GM12892 (cell line): ENCODE measurements around the gene AKT1S1.

Experiments used
- DNase-seq: peaks from one replicate; pipeline ENCODE4 v3.0.0; 2011; ENCODE audit not compliant: insufficient read length
- FAIRE-seq: peaks from 2 replicates; lab custom pipeline; 2011; peaks lifted over from hg19 to GRCh38; lab: Jason Lieb, UNC
- POLR2A ChIP-seq: IDR thresholded peaks from 2 replicates; pipeline ENCODE4 v1.6.1; 2011; ENCODE audit warnings: low read depth, low read length, control low read depth
- POLR2AphosphoS5 ChIP-seq: IDR thresholded peaks from 2 replicates; pipeline ENCODE4 v1.6.1; 2011; ENCODE audit warnings: low read depth, low read length, control low read depth
- TAF1 ChIP-seq: IDR thresholded peaks from 2 replicates; pipeline ENCODE4 v1.6.1; 2011; ENCODE audit warnings: low read depth, mild to moderate bottlenecking, control low read depth, low read length, borderline replicate concordance

Gene AKT1S1

DNA sequence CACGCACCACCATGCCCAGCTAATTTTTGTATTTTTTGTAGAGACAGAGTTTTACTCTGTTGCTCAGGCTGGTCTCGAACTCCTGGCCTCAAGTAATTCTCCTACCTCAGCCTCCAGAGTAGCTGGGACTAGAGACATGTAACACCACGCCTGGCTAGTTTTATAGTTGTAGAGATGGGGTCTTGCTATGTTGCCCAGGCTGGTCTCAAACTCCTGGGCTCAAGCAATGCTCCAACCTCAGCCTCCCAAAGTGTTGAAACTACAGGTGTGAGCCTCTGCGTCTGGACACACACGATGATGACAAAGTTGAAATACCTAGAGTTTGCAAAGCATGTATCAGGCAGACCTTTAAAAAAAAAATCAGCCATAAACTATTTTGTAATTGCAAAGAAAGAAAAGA is 30.7 kb downstream of the AKT1S1 start:
- no peak for DNase-seq
- no peak for TF ChIP-seq POLR2AphosphoS5
- TF ChIP-seq POLR2A = no peak
- TF ChIP-seq TAF1 = no peak
- FAIRE-seq = no peak

DNA sequence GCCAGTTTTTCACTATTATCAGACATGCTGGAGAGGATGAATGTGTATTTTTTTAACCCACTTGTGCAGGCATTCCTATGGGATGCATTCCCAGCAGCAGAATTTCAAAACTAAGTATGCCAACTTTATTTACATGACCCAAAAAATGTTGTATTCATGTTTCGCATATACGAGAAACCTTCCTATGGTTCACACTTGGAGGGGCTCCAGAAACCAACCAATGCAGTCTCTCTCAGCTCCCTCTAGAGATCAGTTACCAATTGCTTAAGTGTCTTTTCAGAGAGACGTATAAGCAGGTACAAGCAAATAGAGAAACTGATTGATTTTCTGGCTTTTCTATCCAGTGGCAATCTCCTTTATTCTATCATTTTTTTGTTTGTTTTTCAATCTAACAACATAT is 31.7 kb downstream of the AKT1S1 start:
- no peak for FAIRE-seq

DNA sequence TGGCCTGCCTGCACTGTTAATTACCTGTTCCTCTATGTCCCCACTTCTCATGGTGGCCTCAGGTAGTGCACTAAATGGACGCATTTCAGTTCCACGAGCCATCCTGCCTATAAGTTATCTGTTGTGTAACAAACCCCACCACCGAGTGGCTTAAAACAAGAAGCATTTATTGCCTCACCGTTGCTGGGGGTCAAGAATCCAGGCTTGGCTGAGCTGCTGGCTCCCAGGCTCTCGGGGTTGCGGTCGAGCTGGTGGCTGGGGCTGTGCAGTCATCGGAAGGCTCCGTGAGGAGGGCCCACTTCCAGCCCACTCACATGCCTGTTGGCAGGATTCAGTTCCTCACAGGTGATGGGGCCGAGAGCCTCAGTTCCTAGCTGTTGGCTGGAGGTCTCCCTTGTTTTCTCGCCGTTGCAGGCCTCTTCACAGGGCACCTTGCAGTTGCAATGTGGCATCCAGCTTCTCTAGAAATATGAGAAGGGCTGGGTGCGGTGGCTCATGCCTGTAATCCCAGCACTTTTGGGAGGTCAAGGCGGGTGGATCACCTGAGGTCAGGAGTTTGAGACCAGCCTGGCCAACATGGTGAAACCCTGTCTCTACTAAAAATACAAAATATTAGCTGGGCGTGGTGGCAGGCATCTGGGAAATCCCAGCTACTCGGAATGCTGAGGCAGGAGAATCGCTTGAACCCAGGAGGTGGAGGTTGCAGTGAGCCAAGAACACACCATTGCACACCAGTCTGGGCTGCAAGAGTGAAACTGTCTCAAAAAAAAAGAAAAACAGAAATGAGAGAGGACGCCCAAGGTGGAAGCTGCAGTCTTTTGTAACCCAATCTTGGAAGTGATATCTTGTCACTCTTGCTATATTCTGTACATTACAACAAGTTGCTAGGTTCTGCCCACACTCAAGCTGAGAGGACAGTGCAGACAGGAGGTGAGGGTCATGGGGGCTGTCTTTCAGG is 32.7 kb downstream of the AKT1S1 start:
- FAIRE-seq (no peak), DNase-seq (no peak)
- TF ChIP-seq POLR2A = no peak
- no peak for TF ChIP-seq TAF1

More for the DNA sequence above, 31.7 kb downstream of the AKT1S1 start:
- DNase-seq = no peak
- TF ChIP-seq TAF1 (no peak), POLR2AphosphoS5 (no peak), POLR2A (no peak)

DNA sequence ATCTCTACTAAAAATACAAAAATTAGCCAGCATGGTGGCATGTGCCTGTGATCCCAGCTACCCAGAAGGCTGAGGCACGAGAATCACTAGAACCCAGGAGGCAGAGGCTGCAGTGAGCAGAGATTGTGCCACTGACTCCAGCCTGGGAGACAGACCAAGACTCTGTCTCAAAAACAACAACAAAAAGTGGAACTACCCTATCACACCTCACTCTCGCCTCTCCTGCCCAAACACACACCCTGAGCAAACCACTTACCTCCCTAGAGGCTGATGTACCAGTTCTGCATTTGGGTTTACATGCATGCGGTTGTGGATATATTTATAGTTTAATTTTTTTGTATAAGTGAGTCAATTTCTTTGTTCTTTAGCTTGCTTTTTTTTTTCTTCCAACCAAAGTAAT is 33.9 kb downstream of the AKT1S1 start:
- DNase-seq (no peak), FAIRE-seq (no peak)
- TF ChIP-seq POLR2AphosphoS5 (no peak), POLR2A (no peak), TAF1 (no peak)

DNA sequence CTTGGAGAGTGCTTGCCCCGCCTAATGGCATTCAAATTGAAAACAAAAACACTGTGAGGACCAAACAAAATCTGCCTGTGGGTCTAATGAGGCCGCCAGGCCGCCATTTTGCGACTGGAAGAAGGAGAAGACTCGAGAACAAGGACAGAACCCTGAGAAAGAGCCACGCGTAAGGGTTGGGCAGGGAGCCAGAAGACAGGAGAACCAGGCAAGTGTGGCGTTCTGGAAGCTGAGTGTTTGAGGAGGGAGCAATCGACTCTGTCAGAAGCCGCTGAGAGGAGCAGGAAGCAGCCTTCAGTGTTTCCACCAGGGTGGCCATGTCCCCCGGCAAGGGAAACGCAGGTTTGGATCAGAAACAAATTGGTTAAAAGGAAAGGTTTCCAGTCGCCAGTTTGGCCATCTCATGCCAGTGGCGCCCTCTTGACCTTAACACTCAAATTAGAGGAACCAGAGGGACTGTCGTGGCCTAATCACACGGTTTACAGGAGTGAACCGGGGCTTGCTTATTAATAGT is 36.4 kb downstream of the AKT1S1 start:
- DNase-seq = no peak
- TF ChIP-seq TAF1 (no peak), POLR2A (no peak), POLR2AphosphoS5 (no peak)
- no peak for FAIRE-seq

DNA sequence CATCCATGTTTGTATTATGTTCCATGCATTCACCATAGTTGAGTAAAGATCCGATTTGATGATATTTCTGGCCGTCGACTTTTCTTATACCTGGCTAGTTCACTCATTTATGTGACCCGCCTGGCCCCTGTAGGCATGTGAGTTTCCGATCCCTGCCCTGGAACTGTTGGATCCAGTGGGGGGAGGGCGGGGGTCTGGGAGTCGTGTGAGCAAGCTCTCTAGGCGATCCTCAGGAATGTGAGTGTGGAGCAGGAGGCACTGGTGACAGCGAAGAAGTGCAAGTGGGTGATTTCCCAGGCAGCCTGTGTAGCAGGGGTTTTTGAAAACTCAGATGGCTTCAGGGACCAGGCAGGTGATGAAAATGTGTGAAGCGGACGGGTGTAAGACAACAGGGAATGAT is 36.8 kb downstream of the AKT1S1 start:
- TF ChIP-seq POLR2A (no peak), POLR2AphosphoS5 (no peak), TAF1 (no peak)
- no peak for DNase-seq
- FAIRE-seq = no peak

DNA sequence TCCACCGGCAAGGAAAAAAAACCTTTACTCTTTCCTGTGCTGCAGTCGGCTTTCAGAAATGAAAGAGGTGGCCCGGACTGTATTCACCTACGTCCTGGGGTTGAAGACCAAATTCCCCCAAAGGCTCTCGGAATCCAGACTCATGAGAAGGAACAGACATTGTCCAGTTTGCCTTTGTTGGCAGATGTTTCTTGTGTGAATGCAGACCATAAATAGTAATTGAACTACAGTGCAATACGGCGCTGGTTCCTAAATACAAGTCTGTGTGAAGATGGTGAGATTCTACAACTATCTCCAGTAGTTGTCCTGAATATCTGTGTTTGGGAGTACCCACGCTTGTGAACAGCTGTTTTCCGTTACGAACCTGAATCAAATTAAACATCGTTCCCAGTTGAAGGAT is 37.4 kb downstream of the AKT1S1 start:
- DNase-seq (no peak), FAIRE-seq (no peak)
- TF ChIP-seq POLR2A (no peak), TAF1 (no peak), POLR2AphosphoS5 (no peak)

DNA sequence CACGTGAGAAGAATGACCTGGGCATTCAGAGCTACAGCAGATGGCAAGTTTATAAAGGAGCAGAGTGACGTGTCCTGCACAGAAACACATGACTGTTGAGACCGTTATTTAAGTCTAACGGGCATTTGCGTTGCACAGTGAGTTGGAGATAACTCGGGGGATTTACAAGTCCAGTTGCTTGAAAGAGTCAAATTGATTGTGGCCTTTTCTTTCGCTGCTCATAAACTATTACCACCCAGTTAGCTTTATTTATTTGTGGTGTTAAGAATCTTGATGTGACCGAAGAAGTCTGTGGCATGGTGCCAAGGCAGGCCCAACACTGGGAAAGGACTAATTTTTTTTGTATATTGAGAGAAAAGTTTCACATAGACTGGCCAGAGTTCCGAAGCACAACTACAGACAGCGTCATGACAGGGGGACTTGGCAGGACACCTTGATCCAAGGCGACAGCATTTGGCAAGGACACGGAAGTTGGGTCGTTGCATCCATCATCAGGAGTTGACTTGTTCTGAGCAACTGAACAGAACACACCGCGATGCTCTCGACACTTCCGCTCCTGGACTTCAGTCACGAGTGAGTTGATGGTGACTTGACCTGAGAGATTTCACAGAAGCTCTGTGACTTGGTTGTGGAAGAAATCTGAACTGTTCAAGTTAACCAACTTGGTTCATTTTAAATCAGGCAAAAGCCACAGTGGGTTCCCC is 38.1 kb downstream of the AKT1S1 start:
- DNase-seq (no peak), FAIRE-seq (no peak)
- TF ChIP-seq POLR2AphosphoS5 = no peak
- no peak for TF ChIP-seq TAF1
- TF ChIP-seq POLR2A = no peak

DNA sequence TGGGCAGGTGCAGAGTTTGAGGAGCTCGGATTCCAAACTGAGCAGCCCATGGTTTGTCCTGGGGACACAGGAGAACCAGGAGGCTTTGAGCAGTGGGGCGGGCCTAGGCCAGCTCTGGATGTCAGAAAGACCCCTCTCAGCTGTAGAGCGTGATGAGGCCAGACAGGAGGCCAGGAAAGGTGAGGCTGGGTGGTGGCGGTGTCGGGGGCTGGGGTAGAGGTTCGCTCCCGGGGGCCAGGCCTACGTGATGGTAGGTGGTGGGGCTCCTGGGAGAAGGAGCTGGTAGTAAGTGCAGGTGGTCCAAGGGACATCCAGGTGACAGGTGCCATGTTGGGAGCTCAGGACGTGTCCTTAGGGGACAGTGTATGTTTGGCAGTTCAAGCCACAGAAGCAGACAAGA is 39.7 kb downstream of the AKT1S1 start:
- TF ChIP-seq POLR2AphosphoS5 (no peak), TAF1 (no peak), POLR2A (no peak)
- FAIRE-seq = no peak
- no peak for DNase-seq

DNA sequence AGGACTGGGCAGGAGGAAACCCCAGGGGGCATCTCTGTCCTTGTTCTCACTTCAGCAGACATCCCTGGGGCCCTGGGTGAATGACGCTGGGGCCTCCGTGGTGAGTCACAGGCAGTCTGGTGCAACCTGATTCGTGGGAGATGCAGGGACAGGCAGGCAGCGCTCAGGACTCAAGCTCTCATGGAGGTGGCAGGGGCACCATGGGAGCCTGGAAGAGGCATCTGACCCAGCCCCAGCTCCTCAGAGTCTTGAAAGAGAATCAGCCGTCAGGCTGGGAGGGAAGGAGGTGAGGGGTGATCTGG is 40.2 kb downstream of the AKT1S1 start:
- no peak for TF ChIP-seq POLR2AphosphoS5
- TF ChIP-seq POLR2A = no peak
- no peak for TF ChIP-seq TAF1
- DNase-seq (no peak), FAIRE-seq (no peak)

DNA sequence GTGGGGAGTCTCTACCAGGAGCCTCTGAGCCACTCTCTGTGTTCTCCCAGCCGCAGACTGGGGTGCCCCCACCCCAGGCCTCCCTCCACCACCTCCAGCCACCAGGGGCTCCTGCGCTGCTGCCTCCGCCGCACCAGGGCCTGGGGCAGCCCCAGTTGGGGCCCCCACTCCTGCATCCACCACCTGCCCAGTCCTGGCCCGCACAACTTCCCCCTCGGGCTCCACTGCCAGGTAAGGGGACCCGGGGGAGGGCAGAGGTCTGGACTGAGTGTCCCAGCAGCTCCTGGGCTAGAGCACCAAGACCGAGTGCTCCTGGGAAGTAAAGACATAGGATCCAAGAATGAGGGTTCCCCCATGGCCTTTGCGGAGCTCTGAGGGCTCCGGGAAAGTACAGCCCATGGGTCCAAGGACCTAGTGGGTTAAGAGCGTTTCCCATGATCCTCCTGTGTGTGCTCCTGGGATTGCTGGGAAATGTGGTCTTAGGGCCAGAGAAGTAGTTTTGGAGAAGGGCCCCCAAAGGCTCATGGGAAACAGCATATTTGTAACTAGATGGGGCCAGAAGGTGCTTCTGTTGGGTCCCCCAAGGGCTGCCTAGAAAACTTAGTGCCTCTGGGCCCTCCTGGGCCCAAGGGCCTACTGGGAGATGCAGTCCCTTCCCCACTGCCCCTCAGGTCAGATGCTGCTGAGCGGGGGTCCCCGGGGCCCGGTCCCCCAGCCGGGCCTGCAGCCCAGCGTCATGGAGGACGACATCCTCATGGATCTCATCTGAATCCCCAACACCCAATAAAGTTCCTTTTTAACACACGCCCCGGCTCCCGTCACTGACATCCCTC is 40.8 kb downstream of the AKT1S1 start:
- FAIRE-seq = no peak
- TF ChIP-seq POLR2AphosphoS5 (no peak), TAF1 (no peak), POLR2A (no peak)
- DNase-seq = no peak
